Measurements from ENCODE around the gene ASXL3.

ASXL3 gene

DNA sequence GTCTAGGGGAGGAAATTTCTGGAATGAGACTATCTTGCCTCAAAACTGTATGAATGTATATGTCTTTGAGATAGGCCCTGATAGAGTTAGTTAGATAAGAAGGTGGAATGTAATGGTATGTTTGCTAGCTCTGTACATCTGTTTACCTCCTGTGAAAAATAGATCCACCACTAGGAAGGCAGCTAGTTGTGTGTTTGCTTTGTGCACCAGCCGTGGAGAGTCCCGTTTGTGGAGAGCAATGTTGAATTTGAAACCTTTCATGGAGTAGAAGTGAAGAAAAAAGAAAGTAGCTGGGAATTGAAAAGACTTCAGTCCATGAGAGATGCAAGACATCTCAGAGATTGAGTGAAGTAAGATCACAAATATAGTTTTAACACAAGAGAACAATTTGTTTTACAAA is 25.4 kb downstream of the ASXL3 start:
- TF ChIP-seq, protein P1, sequence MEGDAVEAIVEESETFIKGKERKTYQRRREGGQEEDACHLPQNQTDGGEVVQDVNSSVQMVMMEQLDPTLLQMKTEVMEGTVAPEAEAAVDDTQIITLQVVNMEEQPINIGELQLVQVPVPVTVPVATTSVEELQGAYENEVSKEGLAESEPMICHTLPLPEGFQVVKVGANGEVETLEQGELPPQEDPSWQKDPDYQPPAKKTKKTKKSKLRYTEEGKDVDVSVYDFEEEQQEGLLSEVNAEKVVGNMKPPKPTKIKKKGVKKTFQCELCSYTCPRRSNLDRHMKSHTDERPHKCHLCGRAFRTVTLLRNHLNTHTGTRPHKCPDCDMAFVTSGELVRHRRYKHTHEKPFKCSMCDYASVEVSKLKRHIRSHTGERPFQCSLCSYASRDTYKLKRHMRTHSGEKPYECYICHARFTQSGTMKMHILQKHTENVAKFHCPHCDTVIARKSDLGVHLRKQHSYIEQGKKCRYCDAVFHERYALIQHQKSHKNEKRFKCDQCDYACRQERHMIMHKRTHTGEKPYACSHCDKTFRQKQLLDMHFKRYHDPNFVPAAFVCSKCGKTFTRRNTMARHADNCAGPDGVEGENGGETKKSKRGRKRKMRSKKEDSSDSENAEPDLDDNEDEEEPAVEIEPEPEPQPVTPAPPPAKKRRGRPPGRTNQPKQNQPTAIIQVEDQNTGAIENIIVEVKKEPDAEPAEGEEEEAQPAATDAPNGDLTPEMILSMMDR (IDR thresholded peaks at IDR 0.05; ENCODE audit: insufficient read depth, low read length): no peak
- no peak for TF ChIP-seq POLR2AphosphoS5 (IDR thresholded peaks at IDR 0.05; ENCODE audit: low read depth)
- no peak for TF ChIP-seq GABPA (IDR thresholded peaks at IDR 0.05; ENCODE audit: low read depth)
- TF ChIP-seq REST (IDR thresholded peaks at IDR 0.05; ENCODE audit: insufficient replicate concordance, low read depth): no peak
- TF ChIP-seq SPI1 (IDR thresholded peaks at IDR 0.05; ENCODE audit: borderline replicate concordance, low read depth): no peak
- Histone ChIP-seq H3K27me3 (ENCODE audit: insufficient read depth, poor library complexity, severe bottlenecking) (no peaks in the 10 kb centered on the region), H3K27ac (replicated peaks) (no peak overlapping the region), H3K4me3 (replicated peaks; ENCODE audit: insufficient read depth, low read length) (no peak overlapping the region)
- no peak for DNase-seq (ENCODE audit: low read depth in 1 of 2, low spot score in 1 of 2)

GRCh38 chr18:33605250-33605649 is 27.2 kb downstream of the ASXL3 start:
- no peak for TF ChIP-seq SPI1 (IDR thresholded peaks at IDR 0.05; ENCODE audit: borderline replicate concordance, low read depth)
- TF ChIP-seq REST (IDR thresholded peaks at IDR 0.05; ENCODE audit: insufficient replicate concordance, low read depth): no peak
- TF ChIP-seq, protein P1 (IDR thresholded peaks at IDR 0.05; ENCODE audit: insufficient read depth, low read length): no peak
- no peak for DNase-seq (ENCODE audit: low read depth in 1 of 2, low spot score in 1 of 2)
- H3K27me3 ChIP-seq (ENCODE audit: insufficient read depth, poor library complexity, severe bottlenecking): no peaks in the 10 kb centered on the region
- H3K27ac ChIP-seq (replicated peaks): no peak overlapping the region
- H3K4me3 ChIP-seq (replicated peaks; ENCODE audit: insufficient read depth, low read length): no peak overlapping the region

GRCh38 chr18:33606621-33607020 is 28.6 kb downstream of the ASXL3 start:
- Histone ChIP-seq H3K27ac (replicated peaks) (no peak overlapping the region), H3K27me3 (ENCODE audit: insufficient read depth, poor library complexity, severe bottlenecking) (no peaks in the 10 kb centered on the region), H3K4me3 (replicated peaks; ENCODE audit: insufficient read depth, low read length) (no peak overlapping the region)
- TF ChIP-seq GABPA (IDR thresholded peaks at IDR 0.05; ENCODE audit: low read depth): no peak
- no peak for TF ChIP-seq SPI1 (IDR thresholded peaks at IDR 0.05; ENCODE audit: borderline replicate concordance, low read depth)
- TF ChIP-seq, protein P1 (IDR thresholded peaks at IDR 0.05; ENCODE audit: insufficient read depth, low read length): no peak
- TF ChIP-seq REST (IDR thresholded peaks at IDR 0.05; ENCODE audit: insufficient replicate concordance, low read depth): no peak
- no peak for TF ChIP-seq POLR2AphosphoS5 (IDR thresholded peaks at IDR 0.05; ENCODE audit: low read depth)
- DNase-seq (ENCODE audit: low read depth in 1 of 2, low spot score in 1 of 2): no peak
